GM12891 (cell line): ENCODE results near the gene RASA4.
"Not testable (repeated sequence)": the region's sequence is repeated elsewhere in the genome, so short reads cannot be mapped to it uniquely, and the experiment has no call there.

Experiments
- DNase-seq: peaks from one replicate; pipeline ENCODE4 v3.0.0; 2011; ENCODE audit warnings: low spot score; ENCODE audit not compliant: insufficient read length
- FAIRE-seq: peaks from 2 replicates; lab custom pipeline; 2011; peaks lifted over from hg19 to GRCh38; lab: Jason Lieb, UNC
- POLR2A ChIP-seq: IDR thresholded peaks from 2 replicates; pipeline ENCODE4 v1.6.1; 2011; ENCODE audit warnings: low read depth, low read length, control low read depth
- POLR2AphosphoS5 ChIP-seq: IDR thresholded peaks from 2 replicates; pipeline ENCODE4 v1.6.1; 2011; ENCODE audit warnings: low read depth, low read length, control low read depth
- TAF1 ChIP-seq: IDR thresholded peaks from 2 replicates; pipeline ENCODE4 v1.6.1; 2011; ENCODE audit warnings: low read depth, low read length, control low read depth

Gene RASA4

DNA sequence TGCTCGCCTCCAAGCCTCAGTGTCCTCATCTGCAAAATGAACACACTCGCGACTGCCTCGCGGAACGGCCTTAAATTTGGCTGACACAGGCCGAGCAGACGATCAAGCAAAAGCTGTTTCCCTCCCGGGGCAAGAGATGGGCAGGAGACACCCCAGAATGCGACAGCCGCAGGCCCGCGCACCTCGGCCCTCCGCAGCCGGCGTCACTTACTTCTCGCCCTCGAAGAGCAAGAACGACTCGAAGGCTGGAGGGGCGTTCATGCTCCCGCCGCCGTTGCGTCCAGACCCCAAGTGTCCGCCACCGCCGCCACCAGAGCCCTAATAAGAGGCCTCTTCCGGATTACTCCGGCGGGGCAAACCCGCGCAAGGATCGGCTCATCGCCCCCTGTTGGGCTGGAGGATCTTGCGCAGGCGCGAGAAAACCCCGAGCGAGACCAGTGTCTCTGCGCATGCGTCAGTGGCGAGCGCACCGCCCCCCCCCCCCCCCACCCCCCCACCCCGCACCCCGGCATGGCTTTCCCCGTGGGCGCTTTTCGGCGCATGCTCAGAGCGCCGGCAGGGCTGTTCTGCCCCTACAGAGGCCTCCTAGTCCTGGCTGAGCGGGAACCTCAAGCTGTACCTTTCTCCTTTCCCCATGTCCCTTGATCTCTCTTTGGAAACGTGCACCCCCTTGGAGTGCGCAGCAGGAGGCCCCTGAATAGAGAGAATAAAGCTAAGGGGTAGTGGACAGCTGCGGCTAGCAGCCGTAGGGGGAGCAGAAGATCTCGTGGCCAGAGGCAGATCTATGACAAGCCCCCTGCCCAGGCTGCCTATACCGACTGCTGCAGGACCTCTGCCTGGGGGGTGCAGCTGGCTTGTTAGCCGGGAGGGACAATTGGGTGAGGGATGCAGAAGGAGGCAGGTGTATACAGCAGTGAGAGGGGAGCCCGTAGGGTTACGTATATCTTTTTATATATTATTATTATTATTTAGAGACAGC lies 44.0 kb downstream of the RASA4 start, which contains the start of gene POLR2J3:
Gene POLR2J3 (minus strand): TSS at position 323 of the 979 bp plus-strand sequence. CDS start 62 bp downstream, at position 261.
- not testable (repeated sequence) for FAIRE-seq, DNase-seq
- TF ChIP-seq POLR2A (peak; percentile 51; the same call in 1 of the 2 replicates), TAF1 (peak; percentile 77), POLR2AphosphoS5 (peak; percentile 56; the same call in 1 of the 2 replicates)

DNA sequence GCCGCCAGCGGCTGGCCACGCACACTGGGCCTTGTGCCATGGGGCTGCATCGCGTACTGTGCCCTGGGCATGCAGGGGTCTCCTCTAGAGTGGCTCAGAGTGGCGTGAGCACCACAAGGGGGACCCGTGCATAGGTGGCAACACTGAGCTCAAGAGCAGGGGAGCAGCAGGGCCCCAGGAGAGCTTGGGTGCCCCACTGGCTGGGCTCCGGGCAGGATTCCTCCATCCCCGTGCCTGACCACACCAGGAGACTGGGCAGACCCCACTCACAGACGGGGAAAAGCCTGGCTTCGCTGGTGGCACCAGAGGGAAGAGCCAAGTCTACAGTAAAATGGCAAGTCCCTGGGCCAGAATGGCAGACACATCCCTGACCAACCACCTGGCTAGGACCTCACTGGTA lies 47.9 kb downstream of the RASA4 start:
- not testable (repeated sequence) for FAIRE-seq, DNase-seq

DNA sequence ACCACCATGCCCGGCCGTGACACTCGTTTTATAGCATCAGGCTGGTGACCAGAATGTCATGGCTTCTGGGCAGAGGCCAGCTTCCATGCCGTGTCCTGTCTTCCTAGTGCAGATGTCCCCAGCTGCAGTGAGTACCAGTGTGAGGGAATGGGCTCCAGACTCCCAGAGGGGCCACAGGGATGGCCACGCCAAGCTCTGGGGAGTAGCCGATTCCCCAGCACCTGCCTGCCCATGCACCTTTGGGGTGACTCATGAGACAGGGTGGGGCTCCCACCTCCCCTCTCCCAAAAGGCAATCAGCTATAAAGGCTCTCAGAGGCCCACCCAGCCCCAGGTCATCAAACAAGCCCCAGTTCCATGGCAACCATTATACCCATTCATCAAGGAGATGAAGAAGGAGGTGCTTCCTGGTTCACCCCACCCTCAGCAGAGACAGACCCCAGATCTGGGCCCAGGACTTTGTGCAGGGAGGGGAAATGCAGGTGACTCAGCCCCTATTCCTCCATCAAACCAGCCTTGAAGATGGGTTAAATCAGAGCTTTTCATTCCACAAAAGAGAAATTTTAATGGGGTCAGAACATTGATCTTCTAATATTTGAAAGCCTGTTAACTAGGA lies 65.6 kb downstream of the RASA4 start, which contains the start of gene SPDYE2:
Gene SPDYE2 (plus strand): TSS at position 419 of the 615 bp plus-strand sequence. CDS start 2,030 bp downstream, outside the sequence.
- DNase-seq, FAIRE-seq: not testable (repeated sequence)

DNA sequence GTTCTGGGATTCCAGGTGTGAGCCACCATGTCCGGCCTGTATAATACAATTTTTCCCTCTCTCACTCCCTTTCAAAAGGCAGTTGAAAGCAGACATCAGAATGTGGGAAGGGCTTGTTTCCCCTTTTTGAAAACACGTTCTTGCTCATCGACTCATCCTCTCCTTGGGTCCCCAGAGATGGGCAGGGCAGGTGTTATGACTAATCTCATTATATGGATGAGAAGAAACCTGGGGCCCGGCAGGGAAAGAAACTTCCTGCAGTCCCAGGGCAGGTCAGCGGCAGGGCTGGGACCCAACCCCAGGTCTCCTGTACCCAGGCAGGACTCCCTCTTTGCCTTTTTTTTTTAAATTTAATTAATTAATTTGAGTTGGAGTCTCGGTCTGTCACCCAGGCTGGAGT lies 70.2 kb downstream of the RASA4 start:
- not testable (repeated sequence) for FAIRE-seq, DNase-seq

DNA sequence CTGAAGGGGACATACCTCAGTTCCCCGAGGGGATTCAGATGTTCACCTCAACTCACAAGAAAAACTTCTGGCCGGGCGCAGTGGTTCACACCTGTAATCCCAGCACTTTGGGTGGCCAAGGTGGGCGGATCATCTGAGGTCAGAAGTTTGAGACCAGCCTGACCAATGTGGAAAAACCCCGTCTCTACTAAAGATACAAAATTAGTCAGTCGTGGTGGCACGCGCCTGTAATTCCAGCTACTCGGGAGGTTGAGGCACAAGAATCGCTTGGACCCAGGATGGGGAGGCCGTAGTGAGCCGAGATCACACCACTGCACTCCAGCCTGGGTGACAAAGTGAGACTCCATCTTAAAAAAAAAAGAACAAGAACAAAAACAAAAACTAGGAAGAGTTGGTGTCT lies 71.3 kb downstream of the RASA4 start:
- FAIRE-seq, DNase-seq: not testable (repeated sequence)

DNA sequence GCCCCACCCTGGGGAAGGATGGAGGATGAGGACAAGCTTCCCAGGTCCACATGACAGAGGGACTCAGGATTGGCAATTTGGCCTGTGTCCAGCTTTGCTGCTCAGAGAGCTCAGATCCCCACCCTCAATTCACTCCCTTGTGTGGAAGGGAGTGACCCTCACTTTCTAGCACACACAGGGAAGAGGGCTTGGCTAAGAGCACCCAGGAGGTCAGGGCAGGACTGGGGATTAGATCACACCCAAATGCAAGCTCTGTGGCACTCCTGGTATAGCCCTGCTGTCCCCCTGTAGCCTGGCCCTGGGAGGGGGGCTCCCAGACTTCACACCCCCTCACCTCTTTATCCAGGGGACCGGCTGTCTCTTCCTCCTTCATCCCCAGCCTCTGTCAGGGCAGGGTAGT lies 72.2 kb downstream of the RASA4 start:
- not testable (repeated sequence) for FAIRE-seq, DNase-seq

DNA sequence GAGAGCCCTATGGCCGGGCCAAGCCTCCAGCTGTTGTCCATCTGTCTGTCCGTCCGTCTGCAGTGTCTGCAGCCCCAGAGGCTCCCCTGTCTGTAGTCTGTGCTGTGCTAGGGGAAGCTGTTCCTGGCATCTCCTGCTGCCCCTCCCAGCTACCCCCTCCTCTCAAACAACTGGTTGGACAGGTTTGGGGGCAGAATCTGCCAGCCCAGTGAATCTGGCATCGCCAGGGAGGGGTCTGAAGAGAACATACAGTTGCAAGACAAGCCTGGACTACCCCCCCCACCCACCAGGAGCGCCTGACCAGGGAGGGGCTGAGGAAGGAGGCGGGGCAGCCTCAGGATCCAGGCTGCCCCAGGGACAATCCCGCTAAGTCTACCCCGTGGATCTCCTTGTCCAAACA lies 73.0 kb downstream of the RASA4 start, which contains the start of gene UPK3BL2:
Gene UPK3BL2 (minus strand): TSS at position 101 of the 400 bp plus-strand sequence. CDS start 60 bp downstream, at position 41.
- not testable (repeated sequence) for DNase-seq, FAIRE-seq

DNA sequence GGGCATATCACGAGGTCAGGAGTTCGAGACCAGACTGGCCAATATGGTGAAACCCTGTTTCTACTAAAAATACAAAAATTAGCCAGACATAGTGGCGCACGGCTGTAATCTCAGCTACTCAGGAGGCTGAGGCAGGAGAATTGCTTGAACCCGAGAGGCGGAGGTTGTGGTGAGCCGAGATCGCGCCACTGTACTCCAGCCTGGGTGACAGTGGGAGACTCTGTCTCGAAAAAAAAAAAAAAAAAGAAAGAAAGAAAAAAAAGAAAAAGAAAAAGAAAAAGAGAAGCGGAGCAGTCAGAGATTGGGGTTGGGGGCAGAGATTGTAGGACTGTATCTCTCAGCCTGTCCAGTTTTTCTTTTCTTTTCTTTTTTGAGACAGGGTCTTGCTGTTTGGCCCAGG lies 73.8 kb downstream of the RASA4 start:
- FAIRE-seq, DNase-seq: not testable (repeated sequence)

DNA sequence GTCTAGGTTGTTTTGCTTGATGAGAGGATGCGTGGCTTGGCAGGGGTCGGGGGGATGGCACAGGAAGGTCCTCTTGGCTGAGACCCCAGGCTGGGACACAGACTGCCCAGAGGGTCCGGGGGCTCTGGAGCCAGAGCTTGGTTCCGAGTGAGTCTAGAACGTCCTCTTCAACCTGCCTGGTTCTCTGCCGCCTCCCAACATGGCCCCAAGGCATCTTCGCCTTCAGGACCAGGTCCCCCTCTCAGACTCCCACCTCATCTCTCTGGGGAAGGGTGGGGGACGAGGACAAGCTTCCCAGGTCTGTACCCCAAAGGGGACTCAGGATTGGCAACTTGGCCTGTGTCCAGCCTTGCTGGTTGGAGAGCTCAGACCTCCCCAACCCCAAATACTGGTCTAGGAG lies 74.5 kb downstream of the RASA4 start:
- FAIRE-seq, DNase-seq: not testable (repeated sequence)

DNA sequence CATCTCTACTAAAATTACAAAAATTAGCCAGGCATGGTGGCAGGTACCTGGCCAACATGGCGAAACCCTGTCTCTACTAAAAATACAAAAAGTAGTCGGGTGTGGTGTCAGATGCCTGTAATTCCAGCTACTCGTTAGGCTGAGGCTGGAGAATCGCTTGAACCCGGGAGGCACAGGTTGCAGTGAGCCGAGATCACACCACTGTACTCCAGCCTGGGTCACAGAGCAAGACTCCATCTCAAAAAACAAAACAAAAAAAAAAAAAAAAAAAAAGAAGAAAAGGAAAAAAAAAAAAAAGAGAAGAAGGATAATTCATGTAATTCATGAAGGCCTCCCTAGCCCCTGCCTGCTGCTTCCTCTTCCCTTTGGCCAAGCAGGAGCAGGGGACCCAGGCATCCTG lies 76.0 kb downstream of the RASA4 start:
- not testable (repeated sequence) for FAIRE-seq, DNase-seq

DNA sequence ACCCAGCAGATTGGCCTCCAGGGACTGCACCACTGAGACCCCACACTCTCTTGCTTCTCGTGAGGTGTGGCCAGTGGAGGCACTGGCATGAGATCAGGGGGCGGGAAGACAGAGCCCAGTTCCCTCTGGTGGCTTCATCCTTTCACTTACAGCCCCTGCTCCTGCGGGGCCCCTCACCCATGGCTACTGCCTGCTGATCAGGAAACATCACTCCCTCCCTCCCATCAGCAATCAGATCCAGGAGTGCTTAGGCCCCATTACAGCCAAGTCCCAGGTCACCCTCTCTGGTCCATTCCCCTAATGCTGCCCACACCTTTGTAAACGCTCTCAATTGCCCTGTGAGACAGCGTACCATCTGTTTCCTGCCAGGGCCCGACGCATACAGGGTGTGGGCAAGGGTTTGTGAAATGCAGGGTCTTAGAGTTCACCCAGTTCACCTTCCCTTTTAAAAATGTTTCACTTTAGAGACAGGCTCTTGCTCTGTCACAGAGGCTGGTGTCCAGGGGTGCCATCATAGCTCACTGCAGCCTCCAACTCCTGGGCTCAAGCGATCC lies 81.4 kb downstream of the RASA4 start:
- FAIRE-seq, result not testable (repeated sequence)

DNA sequence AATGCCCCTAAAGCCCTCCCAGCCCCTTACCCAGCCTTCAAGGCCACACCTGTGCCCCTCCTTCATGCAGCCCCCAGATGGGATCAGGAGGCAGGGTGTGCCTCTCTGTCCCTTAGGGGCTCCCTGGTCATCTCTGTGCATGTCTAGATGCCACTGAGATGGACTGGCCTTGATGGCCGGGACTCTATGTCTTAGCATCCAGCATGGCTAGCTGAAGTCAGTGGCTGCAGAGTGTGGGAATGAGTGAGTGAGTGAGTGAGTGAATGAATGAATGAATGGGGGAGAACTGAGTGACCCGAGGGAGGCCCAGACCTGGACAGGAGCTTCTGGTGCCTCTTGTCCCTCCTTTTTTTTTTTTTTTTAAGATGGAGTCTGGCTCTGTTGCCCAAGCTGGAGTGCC lies 84.4 kb downstream of the RASA4 start:
- not testable (repeated sequence) for DNase-seq, FAIRE-seq

More for the DNA sequence above, 81.4 kb downstream of the RASA4 start:
- not testable (repeated sequence) for DNase-seq

DNA sequence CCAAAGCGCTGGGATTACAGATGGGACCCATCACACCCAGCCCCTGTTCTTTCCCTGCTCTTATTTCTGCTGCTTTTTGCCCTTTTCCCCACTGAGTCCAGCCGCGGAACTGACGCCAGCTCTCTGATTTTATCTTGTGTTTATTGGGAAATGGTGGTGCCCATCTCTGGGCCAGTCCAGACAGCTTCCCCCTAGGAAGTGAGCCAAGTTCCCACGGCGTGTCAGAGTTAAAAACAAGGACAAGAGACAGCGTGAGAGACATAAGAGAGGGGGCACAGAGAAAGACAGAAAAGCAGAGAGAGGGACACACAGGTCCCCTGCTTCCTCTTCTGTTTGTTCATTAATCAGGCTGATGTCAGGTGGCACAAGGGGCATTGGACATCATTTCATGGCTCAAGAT lies 85.0 kb downstream of the RASA4 start:
- not testable (repeated sequence) for DNase-seq, FAIRE-seq

DNA sequence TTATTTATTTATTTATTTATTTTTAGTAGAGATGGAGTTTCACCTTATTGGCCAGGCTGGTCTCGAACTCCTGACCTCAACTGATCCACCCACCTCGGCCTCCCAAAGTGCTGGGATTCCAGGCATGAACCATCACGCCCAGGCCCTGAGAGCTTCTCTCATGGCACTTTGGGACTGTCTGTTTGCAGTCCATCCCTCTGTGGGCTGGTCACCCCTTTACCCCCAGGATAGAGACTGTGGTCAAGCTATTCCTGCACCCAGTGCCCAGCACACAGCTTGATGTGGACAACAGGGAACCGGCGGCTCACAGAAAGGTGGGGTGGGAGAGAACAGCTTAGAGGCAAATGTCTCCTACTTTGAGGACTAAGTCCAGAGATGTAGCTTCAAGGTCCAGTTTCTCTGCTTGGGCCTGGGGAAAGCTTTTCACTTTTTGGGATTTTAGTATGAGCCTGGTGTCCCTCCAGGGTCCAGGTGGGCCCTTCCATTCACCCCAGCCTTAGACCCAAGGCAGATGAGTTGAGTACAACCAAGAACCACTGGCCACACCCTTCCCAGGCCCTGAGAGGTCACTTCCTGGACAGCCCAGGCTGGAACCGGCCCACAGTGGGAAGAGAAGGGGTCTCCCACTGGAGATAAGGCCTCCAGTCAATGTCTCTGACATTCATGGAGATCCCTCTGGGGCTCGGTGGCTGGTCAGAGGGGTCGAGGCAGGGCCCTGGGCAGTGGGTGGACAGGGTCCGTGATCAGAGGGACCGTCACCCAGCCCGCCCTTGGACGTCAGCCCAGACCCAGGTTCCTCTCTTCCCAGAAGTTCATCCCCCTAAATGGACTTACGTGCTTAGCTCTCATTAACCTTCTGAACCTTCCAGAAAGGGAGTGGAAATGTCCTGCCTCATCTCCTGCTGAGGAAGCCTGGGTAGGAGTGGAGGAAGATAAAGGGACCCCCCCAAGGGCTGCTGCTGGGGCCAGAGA lies 88.4 kb downstream of the RASA4 start:
- DNase-seq, FAIRE-seq: not testable (repeated sequence)

DNA sequence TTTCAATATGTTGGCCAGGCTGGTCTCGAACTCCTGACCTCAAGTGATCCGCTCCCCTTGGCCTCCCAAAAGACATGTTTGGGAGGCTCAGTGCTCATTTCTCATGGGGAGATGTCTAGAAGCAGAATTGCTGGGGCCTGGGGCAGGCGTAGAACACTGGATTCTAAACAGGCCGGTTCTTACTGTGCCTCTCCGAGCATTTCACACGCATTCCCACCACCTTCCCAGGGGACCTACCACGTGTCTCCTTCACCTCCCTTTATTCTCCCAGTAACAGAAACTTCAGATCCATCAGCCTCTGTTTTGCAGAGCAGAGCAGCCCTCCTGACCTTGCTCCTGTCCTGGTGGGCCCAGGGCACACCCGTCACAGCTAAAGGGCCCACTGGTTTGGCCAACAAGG lies 89.4 kb downstream of the RASA4 start:
- DNase-seq, FAIRE-seq: not testable (repeated sequence)

DNA sequence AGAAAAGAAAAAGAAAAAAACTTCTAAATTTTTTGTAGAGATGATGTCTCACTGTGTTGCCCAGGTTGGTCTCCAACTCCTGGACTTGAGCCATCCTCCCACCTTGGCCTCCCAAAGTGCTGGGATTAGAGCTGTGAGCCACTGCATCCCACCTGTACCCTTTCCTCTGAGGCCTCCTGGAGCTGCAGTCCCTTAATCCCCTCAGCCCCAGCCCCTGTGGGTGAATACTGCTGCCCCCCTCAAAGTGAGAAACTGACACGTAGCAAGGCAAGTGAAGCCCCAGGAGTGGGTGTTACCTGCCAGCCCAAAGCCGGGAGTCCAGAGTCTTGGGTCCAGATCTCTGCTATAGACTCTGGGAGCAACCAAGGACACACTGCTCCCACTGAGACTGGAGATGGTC lies 91.8 kb downstream of the RASA4 start:
- FAIRE-seq, DNase-seq: not testable (repeated sequence)
